T-helper 22 cell (primary cell): ENCODE measurements around the gene NUDT22.
"Not testable (repeated sequence)": the region's sequence is repeated elsewhere in the genome, so short reads cannot be mapped to it uniquely, and the experiment has no call there.

Source experiments
- DNase-seq: peaks from one replicate; pipeline ENCODE4 v3.0.0-alpha.2; 2020; ENCODE audit warnings: low read depth

NUDT22 gene

DNA sequence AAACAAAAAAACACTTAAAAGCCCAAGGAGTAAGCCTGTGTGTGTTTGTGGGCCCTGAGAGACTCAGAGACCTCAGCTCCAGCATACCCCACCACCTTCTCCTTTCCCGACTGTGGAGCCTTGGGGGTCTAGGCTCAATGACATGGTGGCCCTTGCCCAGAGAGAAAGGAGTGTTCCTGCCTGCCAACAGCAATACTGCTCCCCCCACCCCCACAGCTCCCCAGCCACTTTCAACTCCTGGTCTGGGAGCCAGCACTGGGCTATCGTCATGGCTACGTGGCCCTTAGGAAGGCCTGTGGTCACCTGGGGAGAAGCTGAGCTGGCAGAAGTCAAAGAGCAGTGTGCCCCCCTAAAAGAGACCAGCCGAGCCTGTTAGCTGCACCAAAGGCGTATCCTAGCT lies 18.0 kb downstream of the NUDT22 start:
- no peak for DNase-seq

- no peak for DNase-seq
These were observed 18.9 kb downstream of the NUDT22 start for GRCh38 chr11:64244966-64245365.

GRCh38 chr11:64245401-64245796 lies 19.3 kb downstream of the NUDT22 start:
- no peak for DNase-seq

DNA sequence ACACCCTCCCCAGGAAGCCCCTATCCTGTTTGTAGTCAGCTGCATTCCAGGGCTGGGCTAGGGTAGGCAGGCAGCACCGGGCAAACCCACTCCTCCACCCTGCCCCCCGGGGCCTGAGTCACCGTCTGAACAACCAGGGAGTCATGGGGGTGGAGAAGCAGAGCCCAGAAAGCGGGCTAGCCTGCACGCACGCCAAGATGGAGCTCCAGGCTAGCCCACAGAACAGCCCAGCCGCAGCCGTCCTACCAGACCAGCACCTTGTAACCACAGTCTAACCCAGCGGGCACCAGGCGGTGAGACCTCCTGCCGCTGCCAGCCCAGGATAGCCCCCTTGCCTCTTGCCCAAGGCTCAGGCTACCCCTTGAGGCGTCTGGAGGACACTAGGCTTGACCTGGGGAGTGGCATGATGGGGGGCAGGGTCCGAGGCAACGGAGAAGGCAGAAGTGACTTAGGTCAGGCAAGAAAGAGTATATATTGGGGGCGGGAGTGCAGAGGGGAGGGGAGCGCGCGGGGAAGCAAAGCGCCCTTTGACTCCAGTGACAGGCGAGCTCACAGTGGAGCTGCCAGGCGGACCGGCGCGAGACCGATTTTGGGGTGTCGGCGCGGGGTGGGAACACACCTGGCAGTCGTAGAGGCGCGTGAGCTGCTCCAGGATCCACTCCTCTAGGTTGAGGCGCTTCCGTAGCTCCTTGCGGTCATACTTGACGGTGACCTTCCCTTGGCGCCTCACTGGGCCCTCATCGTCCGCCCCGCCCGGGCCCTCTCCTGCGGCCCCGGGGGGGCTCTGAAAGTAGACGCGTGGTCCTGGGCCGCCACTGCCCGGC lies 19.9 kb downstream of the NUDT22 start:
- DNase-seq, result peak; percentile 66

DNA sequence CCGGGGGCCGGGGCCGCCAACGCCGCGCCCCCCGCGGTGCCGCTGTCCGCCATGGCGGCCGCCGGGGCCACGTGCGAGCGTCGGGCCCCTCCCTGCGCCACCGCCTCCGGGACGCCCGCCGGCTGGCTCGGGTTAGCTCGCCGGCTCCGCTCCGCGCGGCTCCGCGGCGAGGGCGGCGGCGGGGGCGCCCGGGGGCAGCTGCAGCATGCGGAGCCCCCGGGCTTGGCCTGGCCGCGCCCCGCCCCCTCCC lies 20.5 kb downstream of the NUDT22 start:
- DNase-seq, result not testable (repeated sequence)

DNA sequence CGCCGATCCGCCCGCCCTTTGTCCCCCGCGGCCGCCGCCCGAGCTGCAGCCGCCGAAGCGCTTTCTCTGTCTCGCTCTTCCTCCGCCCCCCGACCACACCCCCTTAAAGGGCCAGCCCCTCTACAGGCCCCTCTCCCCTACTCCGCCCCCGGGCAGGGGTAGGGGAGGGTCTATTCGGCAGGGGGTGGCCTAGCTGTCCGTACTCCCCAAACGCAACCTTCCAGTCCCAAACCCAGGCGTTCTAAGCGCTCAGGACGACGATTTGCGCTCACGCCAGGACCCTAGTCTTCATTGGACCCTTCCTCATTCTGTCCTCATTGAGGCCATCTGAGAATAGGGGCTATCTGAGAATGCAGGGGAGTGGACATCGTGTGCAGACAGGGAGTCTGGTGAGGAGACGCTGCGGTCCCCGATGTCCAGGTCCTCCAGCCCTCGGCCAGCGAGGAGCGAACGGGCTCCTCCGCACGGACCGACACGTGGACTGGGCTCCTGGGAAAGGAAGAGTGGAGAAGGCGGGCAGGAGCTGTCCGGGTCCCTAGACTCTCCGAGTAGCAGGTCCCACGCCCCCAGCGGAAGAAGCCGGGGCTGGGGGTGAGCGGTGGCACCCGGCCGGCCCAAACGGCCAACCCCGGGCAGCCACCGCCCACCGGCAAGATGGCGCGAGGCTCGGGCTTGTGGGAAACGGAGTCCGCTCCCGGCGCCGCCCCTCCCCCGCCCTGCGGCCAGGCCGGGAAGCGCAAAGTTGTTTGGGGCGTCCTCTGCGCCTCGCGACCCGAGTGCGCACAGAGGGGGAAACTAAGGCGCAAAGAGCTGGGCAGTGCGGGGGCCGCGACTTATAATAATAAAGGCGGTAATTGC lies 21.0 kb downstream of the NUDT22 start, which contains the start of gene PPP1R14B:
TSS of gene PPP1R14B (minus strand) at position 73 of the 858 bp plus-strand sequence. CDS start 270 bp downstream, outside the sequence.
- DNase-seq, result peak; percentile 70

GRCh38 chr11:64247729-64248531 lies 21.9 kb downstream of the NUDT22 start:
- no peak for DNase-seq

GRCh38 chr11:64248578-64248977 lies 22.5 kb downstream of the NUDT22 start:
- DNase-seq, result no peak

DNA sequence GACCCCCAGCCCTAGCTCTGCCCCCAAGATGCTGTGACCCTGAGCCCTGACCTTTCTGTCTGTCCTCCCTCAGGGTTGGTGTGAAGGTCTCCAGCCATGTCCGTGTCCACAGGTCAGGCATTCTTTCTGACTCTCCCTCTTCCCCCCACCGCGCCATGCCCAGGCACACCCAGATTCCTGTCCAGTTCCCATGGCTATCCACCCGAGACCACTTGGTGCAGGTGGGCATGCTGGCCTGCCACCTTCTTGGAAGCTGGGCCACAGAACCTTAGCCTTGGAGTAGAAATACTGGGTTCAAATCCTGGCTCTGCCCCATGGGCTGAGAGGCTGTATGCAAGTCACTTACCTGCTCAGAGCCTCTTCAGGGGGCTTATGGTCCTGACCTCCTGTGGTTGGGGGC lies 23.0 kb downstream of the NUDT22 start:
- DNase-seq, result no peak

DNA sequence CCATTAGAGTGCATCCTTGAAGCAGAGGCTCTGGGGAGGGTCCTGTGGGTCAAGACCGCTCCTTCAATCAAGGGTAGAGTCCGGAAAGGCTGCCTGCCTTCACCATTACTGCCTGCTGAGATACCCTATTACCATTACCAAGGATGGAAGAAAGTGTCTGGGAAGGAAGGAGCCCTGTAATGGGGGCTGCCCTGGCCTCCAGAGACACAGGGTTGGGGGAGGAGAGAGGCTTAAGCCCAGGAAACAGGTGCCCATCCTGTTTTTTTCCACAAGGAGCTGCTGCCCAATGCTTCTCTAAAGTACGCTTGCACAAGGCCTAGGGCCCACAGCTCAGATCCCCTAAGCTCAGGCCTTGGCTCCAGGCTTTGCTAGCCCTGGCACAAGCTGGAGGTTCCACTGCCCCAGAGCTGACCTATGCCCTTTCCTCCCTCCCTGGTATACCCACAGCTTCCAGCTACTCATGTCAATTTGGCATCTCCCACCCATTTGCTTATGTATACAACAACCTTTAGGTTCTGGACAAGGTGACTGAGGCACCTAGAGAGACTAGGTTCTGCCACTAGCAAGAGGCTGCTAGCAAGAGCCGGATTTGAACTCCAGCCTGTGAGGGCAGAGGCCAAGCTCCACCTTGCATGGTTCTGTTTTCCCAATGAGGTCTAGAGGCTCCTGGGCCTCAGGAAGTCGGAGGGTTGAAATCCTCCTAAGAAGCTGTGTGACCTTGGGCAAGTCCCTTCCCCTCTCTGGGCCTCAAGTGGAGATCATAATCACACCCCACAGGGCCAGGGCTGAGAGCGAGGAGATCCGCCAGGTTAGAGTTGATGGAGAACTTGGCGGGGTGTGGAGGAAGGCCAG lies 23.7 kb downstream of the NUDT22 start:
- no peak for DNase-seq

GRCh38 chr11:64250415-64251015 lies 24.4 kb downstream of the NUDT22 start:
- DNase-seq, result no peak

GRCh38 chr11:64251016-64251752 lies 25.1 kb downstream of the NUDT22 start, which contains the start of gene PLCB3:
PLCB3 (plus strand) TSS chr11:64251530; CDS start chr11:64251650, 120 bp downstream.
- DNase-seq, result peak; percentile 45

DNA sequence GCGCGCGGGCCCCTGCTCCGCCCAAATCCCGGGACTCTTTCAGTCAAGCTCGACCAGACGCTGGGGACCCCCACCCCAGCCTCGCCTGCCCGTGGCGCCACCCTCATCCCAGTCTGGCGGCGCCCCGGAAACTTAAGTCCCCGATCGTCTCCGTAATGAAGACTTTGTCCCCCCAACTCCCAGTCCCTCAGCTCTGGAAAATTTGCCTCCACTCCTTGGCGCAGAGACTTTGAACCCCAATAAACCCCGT lies 25.6 kb downstream of the NUDT22 start:
- DNase-seq, result no peak

DNA sequence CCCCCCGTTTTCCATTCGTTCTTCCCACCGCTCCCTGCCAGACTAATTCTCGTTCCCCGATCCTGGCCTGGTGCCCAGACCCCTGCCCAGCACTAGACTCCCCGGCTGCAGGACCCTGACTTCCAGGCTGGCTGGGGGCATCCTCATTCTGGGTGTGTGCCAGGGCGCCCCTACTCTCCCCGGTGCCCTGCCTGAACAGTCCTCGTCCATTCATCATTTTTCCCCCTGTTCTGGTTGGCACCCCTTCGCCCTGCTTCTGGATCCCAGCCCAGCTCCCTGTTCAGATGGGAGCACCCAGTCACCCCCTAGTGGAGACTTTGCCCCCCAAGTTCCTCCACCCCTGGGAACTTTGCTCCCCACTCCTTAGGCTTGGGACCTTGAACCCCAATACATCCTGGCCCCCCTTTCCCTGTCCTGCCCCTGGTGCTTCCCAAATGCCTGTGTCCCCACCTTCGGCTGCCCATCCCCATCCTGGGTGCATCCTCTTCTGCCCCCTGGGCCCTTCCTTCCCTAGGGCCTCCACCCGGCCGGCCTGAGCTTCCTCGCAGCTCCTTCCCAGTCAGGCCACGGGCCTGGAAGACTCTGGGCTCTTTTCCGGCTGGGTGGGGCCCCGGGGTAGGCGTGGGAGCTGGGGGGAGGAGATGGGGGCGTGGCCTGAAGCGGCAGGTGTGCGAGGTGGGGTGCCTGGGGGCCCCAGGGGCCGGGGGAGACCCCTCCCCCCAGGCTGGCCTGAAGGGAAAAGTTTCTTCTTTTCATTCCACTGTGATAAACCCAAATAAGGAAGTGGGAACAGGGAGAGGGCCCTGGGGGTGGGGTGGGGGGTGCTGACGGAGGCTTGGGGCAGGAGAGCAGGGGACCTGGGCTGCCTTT lies 26.2 kb downstream of the NUDT22 start:
- DNase-seq, result no peak

- DNase-seq, result no peak
These were observed 27.0 kb downstream of the NUDT22 start for GRCh38 chr11:64253043-64253442.

GRCh38 chr11:64253481-64253880 lies 27.4 kb downstream of the NUDT22 start:
- DNase-seq, result no peak

DNA sequence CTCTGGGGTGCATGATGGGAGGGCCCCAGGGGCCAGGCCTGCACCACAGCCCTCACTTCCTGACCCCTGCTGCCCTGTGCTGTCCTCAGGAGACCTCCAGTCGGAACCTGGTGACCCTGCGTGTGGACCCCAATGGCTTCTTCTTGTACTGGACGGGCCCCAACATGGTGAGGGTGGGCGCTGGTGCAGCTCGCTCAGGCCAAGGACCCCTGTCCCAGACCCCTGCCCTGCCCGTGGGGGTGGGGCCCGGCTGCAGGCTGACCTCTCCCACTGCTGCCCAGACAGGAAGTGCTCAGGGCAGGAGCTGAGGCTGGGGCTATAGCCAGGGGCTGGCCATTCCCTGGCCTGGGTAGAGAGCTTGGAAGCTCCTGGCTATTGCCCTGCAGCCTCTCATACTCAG lies 28.3 kb downstream of the NUDT22 start:
- no peak for DNase-seq

DNA sequence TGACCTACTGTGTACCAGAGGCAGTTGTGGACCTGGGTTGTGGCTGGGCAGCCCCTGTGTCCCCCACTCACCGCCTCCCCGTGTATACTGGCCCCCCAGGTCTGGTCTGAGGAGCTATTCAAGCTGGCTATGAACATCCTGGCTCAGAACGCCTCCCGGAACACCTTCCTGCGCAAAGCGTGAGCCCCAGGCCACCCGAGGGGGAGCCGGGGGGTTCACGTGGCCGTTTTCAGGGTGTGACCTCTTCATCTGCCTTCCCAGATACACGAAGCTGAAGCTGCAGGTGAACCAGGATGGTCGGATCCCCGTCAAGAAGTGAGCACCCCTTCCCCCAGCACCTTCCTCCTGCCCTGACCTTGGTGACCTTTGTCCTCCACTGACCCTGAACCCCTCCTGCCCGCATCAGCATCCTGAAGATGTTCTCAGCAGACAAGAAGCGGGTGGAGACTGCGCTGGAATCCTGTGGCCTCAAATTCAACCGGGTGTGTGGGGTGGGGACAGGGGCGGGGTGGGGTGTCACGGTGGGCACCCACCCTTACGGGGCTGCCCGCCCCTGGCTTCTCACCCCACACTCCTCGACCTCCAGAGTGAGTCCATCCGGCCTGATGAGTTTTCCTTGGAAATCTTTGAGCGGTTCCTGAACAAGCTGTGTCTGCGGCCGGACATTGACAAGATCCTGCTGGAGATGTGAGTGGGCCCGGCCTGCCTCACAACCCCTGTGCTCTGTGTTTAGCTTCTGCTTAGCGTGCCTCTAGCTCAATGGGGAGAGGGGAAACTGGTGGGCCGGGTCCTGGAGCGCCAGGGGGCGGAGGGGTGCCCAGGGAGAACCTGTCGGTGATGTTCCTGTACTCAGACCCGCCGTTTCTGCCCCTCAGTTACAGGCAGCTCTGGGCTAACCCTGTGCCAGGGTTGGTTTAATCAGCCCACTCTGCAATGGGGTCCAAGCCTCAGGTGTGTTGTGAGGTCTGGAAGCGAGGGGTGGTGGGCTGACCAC lies 29.4 kb downstream of the NUDT22 start:
- DNase-seq, result no peak
